ENCODE results near the gene AQP12A. TPM values are rescaled to one million over a fixed set of nuclear protein-coding genes. Genes with fewer than 3 reads are reported as not detected.

Gene AQP12A
- total and polyA plus RNA-seq, 2 experiments from 2014 or later = not detected

- peaks cover 12% of the 10 kb centered on the region; the same call in 1 of the 2 replicates for H3K36me3 ChIP-seq (ENCODE audit: insufficient read depth)
- no peak overlapping the region for H3K4me3 Mint-ChIP-seq
Measured at GRCh38 chr2:240722376-240722775, 30.7 kb downstream of the AQP12A start.

More at GRCh38 chr2:240722376-240722775, 30.7 kb downstream of the AQP12A start:
- Mint-ChIP-seq H3K9me3 (peaks cover 4% of the 10 kb centered on the region; the same call in 1 of the 3 replicates), H3K27ac (no peak overlapping the region), H3K36me3 (ENCODE audit: low read depth) (peaks cover 47% of the 10 kb centered on the region), H3K4me1 (no peaks in the 10 kb centered on the region; the same call in 2 of the 3 replicates), H3K27me3 (ENCODE audit: insufficient read depth, low read depth, poor library complexity) (peaks cover 29% of the 10 kb centered on the region)
- Histone ChIP-seq H2AFZ (no peak overlapping the region), H3K4me3 (no peak overlapping the region), H3K9me2 (ENCODE audit: insufficient read depth) (no peaks in the 10 kb centered on the region), H4K20me1 (replicated peaks; ENCODE audit: insufficient read depth) (no peaks in the 10 kb centered on the region; the same call in 1 of the 2 replicates), H3K27ac (ENCODE audit: low read depth) (no peak overlapping the region), H3F3A (replicated peaks; ENCODE audit: low read depth) (no peaks in the 10 kb centered on the region), H3K27me3 (ENCODE audit: insufficient read depth) (no peaks in the 10 kb centered on the region), H3K4me1 (ENCODE audit: insufficient read depth) (no peaks in the 10 kb centered on the region), H3K4me2 (no peak overlapping the region), H3K79me2 (replicated peaks; ENCODE audit: insufficient read depth) (no peaks in the 10 kb centered on the region)
- TF ChIP-seq REST (IDR thresholded peaks at IDR 0.05; ENCODE audit: unreplicated experiment) (no peak), EZH2 (IDR thresholded peaks at IDR 0.05; ENCODE audit: low read depth, unreplicated experiment) (no peak), ETS1 (IDR thresholded peaks at IDR 0.05) (no peak), NANOG (IDR thresholded peaks at IDR 0.05; ENCODE audit: borderline replicate concordance) (no peak), ZNF462 (CRISPR knock-in tag; IDR thresholded peaks at IDR 0.05) (no peak), JUNB (IDR thresholded peaks at IDR 0.05; ENCODE audit: unreplicated experiment) (no peak)
- DNase-seq (ENCODE audit: low spot score) = no peak
- ATAC-seq = no peak
